HEK293 (cell line): ENCODE measurements around the gene DOCK1.

Experiments
- CTCF ChIA-PET: fragments of 350-600 bp; formaldehyde crosslinking; extraction: SDS; loops from one replicate; lab custom pipeline; 2021; ENCODE audit warnings: antibody characterized with exemption; lab: Yijun Ruan, JAX
- POLR2A ChIA-PET: fragments of 300-600 bp; formaldehyde crosslinking; extraction: SDS; loops from one replicate; lab custom pipeline; 2020; ENCODE audit warnings: antibody characterized with exemption, inconsistent platforms; lab: Yijun Ruan, JAX
- H3K27ac ChIP-seq: fragments of 200-500 bp; sonication (Bioruptor generic); 2 replicates; pipeline ENCODE4 v1.5.1; 2014; ENCODE audit warnings: low read depth, low read length, control low read depth, inconsistent platforms; ENCODE audit errors: extremely low read depth
- H3K36me3 ChIP-seq, 2 experiments: fragments of 200-500 bp in 1 of 2; sonication (Bioruptor generic) in 1 of 2; 1 replicate in 1 of 2; 2 replicates in 1 of 2; pipeline ENCODE4 v1.5.1; 2014 to 2017; ENCODE audit warnings: inconsistent platforms in 2 of 2, low read length in 2 of 2; ENCODE audit not compliant: control insufficient read depth in 2 of 2, insufficient read depth in 1 of 2
- H3K4me1 ChIP-seq: fragments of 200-500 bp; sonication (Bioruptor generic); 2 replicates; pipeline ENCODE4 v1.5.1; 2014; ENCODE audit warnings: mild to moderate bottlenecking, low read length, inconsistent platforms; ENCODE audit not compliant: control insufficient read depth, insufficient read depth
- H3K4me3 ChIP-seq: 2 replicates; pipeline ENCODE4 v1.5.1; 2011; ENCODE audit warnings: low read depth, mild to moderate bottlenecking, control low read depth, low read length, moderate library complexity
- H3K9me3 ChIP-seq: fragments of 200-500 bp; sonication (Bioruptor generic); 2 replicates; pipeline ENCODE4 v1.5.1; 2014; ENCODE audit warnings: low read depth, low read length, inconsistent platforms; ENCODE audit not compliant: control insufficient read depth, insufficient read depth
- EGR2 ChIP-seq: fragments of 450-650 bp; formaldehyde crosslinking; IDR thresholded peaks from 2 replicates; pipeline ENCODE4 v1.5.1; 2016; ENCODE audit warnings: low read depth, missing biosample characterization, missing genetic modification characterization
- GLI2 ChIP-seq: fragments of 450-650 bp; formaldehyde crosslinking; IDR thresholded peaks from 2 replicates; pipeline ENCODE4; 2017; ENCODE audit warnings: missing biosample characterization, missing genetic modification characterization, low read depth, borderline replicate concordance
- GLIS2 ChIP-seq: fragments of 450-650 bp; formaldehyde crosslinking; IDR thresholded peaks from 2 replicates; pipeline ENCODE4 v1.5.1; 2016; ENCODE audit warnings: missing biosample characterization, missing genetic modification characterization
- IKZF3 ChIP-seq: fragments of 450-650 bp; IDR thresholded peaks from 2 replicates; pipeline ENCODE4 v1.5.0; 2018; ENCODE audit warnings: missing biosample characterization, mild to moderate bottlenecking, missing genetic modification characterization, moderate library complexity
- PRDM4 ChIP-seq: fragments of 450-650 bp; formaldehyde crosslinking; IDR thresholded peaks from 2 replicates; pipeline ENCODE4 v1.5.1; 2017; ENCODE audit warnings: missing biosample characterization, missing genetic modification characterization
- REST ChIP-seq: fragments of 450-650 bp; formaldehyde crosslinking; IDR thresholded peaks from 2 replicates; pipeline ENCODE4 v1.5.1; 2016; ENCODE audit warnings: missing biosample characterization, missing genetic modification characterization
- ZBTB17 ChIP-seq: fragments of 450-650 bp; formaldehyde crosslinking; IDR thresholded peaks from 2 replicates; pipeline ENCODE4 v1.5.1; 2016; ENCODE audit warnings: missing biosample characterization, missing genetic modification characterization
- ZBTB20 ChIP-seq: fragments of 450-650 bp; formaldehyde crosslinking; IDR thresholded peaks from 2 replicates; pipeline ENCODE4 v1.5.1; 2016; ENCODE audit warnings: missing biosample characterization, missing genetic modification characterization
- ZNF112 ChIP-seq: fragments of 450-650 bp; formaldehyde crosslinking; IDR thresholded peaks from 2 replicates; pipeline ENCODE4 v1.5.0; 2017; ENCODE audit warnings: missing biosample characterization, missing genetic modification characterization
- ZNF138 ChIP-seq: fragments of 450-650 bp; formaldehyde crosslinking; IDR thresholded peaks from 2 replicates; pipeline ENCODE4 v1.5.1; 2016; ENCODE audit warnings: missing biosample characterization, missing genetic modification characterization, borderline replicate concordance
- ZNF37A ChIP-seq: fragments of 450-650 bp; IDR thresholded peaks from 2 replicates; pipeline ENCODE4 v1.5.1; 2018; ENCODE audit warnings: missing biosample characterization, missing genetic modification characterization
- ZNF391 ChIP-seq: fragments of 450-650 bp; formaldehyde crosslinking; IDR thresholded peaks from 2 replicates; pipeline ENCODE4 v1.5.1; 2016; ENCODE audit warnings: low read depth, missing biosample characterization, missing genetic modification characterization, borderline replicate concordance
- ZNF473 ChIP-seq: fragments of 450-650 bp; formaldehyde crosslinking; IDR thresholded peaks from 2 replicates; pipeline ENCODE4 v1.5.1; 2017; ENCODE audit warnings: missing biosample characterization, missing genetic modification characterization
- ZNF513 ChIP-seq: fragments of 450-650 bp; IDR thresholded peaks from 2 replicates; pipeline ENCODE4 v1.5.1; 2018; ENCODE audit warnings: missing biosample characterization, missing genetic modification characterization
- ZNF561 ChIP-seq: fragments of 450-650 bp; IDR thresholded peaks from 2 replicates; pipeline ENCODE4 v1.5.1; 2018; ENCODE audit warnings: missing biosample characterization, missing genetic modification characterization, borderline replicate concordance

The DOCK1 gene

GRCh38 chr10:126930883-126931503, 25.8 kb downstream of the DOCK1 start:
- Histone ChIP-seq H3K27ac (no peak overlapping the region), H3K4me3 (no peak overlapping the region), H3K9me3 (no peaks in the 10 kb centered on the region), H3K36me3 (peaks cover 5 to 12% of the 10 kb centered on the region in 2 experiments; a peak in 2 of 3 replicates), H3K4me1 (peaks cover 9% of the 10 kb centered on the region)
- ChIA-PET POLR2A (no interaction called here), CTCF (interaction anchor here (0.5 kb wide), 1 partner anchor 314 kb away, joined by 3 read pairs; no protein-coding TSS in a partner anchor)
- TF ChIP-seq EGR2 (tag by site-specific recombination) (0 out of 2 replicates have a peak, but pooled peaks have one; percentile 14), ZBTB20 (tag by site-specific recombination) (no peak)

- H3K4me3 ChIP-seq: no peak overlapping the region
- no peak for TF ChIP-seq REST
- no peak for TF ChIP-seq ZNF37A (tag by site-specific recombination)
- no peak for TF ChIP-seq ZBTB17 (tag by site-specific recombination)
- TF ChIP-seq GLIS2 (tag by site-specific recombination): no peak
- ChIA-PET POLR2A (no interaction called here), CTCF (no interaction called here)
- peaks cover 5 to 12% of the 10 kb centered on the region in 2 experiments; a peak in 2 of 3 replicates for H3K36me3 ChIP-seq
- H3K27ac ChIP-seq: no peak overlapping the region
- H3K9me3 ChIP-seq: no peaks in the 10 kb centered on the region
- peaks cover 9% of the 10 kb centered on the region for H3K4me1 ChIP-seq
These were observed 26.3 kb downstream of the DOCK1 start for GRCh38 chr10:126931544-126931943.

GRCh38 chr10:126932516-126932915, 27.3 kb downstream of the DOCK1 start:
- Histone ChIP-seq H3K36me3 (peaks cover under 1 to 11% of the 10 kb centered on the region in 2 experiments; a peak in 2 of 3 replicates), H3K4me3 (no peak overlapping the region), H3K4me1 (peaks cover 9% of the 10 kb centered on the region), H3K9me3 (no peaks in the 10 kb centered on the region; the same call in 1 of the 2 replicates), H3K27ac (no peak overlapping the region)
- POLR2A ChIA-PET: no interaction called here
- CTCF ChIA-PET: no interaction called here
- no peak for TF ChIP-seq ZNF473 (tag by site-specific recombination)
- TF ChIP-seq IKZF3 (tag by site-specific recombination): no peak
- no peak for TF ChIP-seq ZNF561 (tag by site-specific recombination)
- TF ChIP-seq ZNF138: no peak
- TF ChIP-seq GLI2 (tag by site-specific recombination): no peak
- no peak for TF ChIP-seq PRDM4 (tag by site-specific recombination)
- TF ChIP-seq ZNF391 (tag by site-specific recombination): no peak
- TF ChIP-seq ZNF112 (tag by site-specific recombination): no peak
- no peak for TF ChIP-seq ZNF513 (tag by site-specific recombination)
